Endothelial cell of umbilical vein (primary cell): Measurements from ENCODE around the gene ELOVL2.

Experiments used
- EZH2 ChIP-seq: IDR thresholded peaks from 2 replicates; pipeline ENCODE4 v1.6.1; 2012; ENCODE audit warnings: borderline replicate concordance, low read depth, mild to moderate bottlenecking, moderate library complexity, low read length, inconsistent platforms; ENCODE audit not compliant: severe bottlenecking
- POLR2A ChIP-seq: IDR thresholded peaks from 2 replicates; pipeline ENCODE4 v1.6.1; 2012; ENCODE audit warnings: low read depth, mild to moderate bottlenecking, control low read depth, low read length
- POLR2AphosphoS5 ChIP-seq: IDR thresholded peaks from 2 replicates; pipeline ENCODE4 v1.6.1; 2012; ENCODE audit warnings: low read depth, mild to moderate bottlenecking, control low read depth, low read length, moderate library complexity; ENCODE audit not compliant: insufficient read depth

DNA sequence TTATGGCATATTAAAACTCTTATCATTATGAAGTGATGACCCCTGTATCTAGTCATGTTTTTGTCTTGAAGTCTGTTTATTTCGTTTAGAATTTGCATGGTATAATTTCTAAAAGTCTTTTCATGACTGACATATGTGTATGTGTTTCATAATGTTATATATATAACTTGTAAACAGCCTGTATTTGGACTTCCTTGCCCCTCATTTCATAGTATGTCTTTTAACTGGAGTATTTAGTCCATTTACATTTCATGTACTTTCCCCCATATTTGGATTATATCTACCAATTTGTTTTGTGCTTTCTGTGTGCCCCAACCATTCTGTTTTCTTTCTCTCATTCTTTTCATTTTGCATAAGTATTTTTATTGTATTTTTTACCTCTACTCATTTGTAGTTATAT is 98.3 kb downstream of the ELOVL2 start:
- TF ChIP-seq POLR2A (no peak), POLR2AphosphoS5 (no peak), EZH2 (no peak)
